ENCODE results near the gene PAX9.

PAX9 gene

DNA sequence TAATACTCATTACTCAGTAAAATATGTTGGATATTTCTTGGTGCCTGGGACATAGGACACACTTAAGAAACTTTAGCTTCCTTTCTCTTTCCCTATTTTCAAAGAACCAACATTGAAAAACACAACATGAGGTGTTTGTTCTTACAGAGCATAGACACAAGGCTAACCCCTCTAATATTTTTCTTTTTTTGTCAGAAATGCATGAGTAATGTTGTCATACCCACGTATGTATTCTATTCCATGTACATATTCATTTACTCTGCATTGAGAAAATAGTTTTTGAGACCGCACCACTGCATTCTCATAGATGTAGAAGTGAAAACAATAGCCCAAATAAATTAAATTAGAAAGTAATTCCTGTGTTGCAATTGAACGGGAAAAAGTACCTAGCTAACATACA, 13.0 kb downstream of the PAX9 start:
- WGBS (ENCODE audit: insufficient coverage) = no CpG with 5 or more reads among the region's 3 CpGs
- ChIA-PET CTCF (no interaction called here), POLR2A (no interaction called here)
- Histone ChIP-seq H3K27me3 (replicated peaks in 2 of 5; ENCODE audit: control insufficient read depth in 4 of 5, insufficient read depth in 5 of 5, low read length in 4 of 5) (peaks cover 10 to 75% (median 24%) of the 10 kb centered on the region in 5 experiments), H3K4me1 (ENCODE audit: control extremely low read depth in 1 of 4, control insufficient read depth in 4 of 4, insufficient read depth in 4 of 4, low read length in 3 of 4) (no peaks in the 10 kb centered on the region), H3K4me3 (ENCODE audit: control insufficient read depth in 1 of 7, extremely low read depth in 1 of 7, insufficient read depth in 4 of 7, low read depth in 2 of 7, low read length in 6 of 7) (no peak overlapping the region), H3K27ac (ENCODE audit: insufficient read depth in 1 of 2, low read depth in 1 of 2, low read length in 2 of 2, poor library complexity in 1 of 2, severe bottlenecking in 2 of 2) (no peak overlapping the region), H3K9me3 (ENCODE audit: control extremely low read depth in 1 of 5, control insufficient read depth in 4 of 5, insufficient read depth in 2 of 5, low read depth in 1 of 5, low read length in 4 of 5) (no peaks in the 10 kb centered on the region), H3K36me3 (ENCODE audit: control insufficient read depth in 4 of 4, insufficient read depth in 4 of 4, low read length in 3 of 4) (no peaks in the 10 kb centered on the region)
- no peak for DNase-seq

DNA sequence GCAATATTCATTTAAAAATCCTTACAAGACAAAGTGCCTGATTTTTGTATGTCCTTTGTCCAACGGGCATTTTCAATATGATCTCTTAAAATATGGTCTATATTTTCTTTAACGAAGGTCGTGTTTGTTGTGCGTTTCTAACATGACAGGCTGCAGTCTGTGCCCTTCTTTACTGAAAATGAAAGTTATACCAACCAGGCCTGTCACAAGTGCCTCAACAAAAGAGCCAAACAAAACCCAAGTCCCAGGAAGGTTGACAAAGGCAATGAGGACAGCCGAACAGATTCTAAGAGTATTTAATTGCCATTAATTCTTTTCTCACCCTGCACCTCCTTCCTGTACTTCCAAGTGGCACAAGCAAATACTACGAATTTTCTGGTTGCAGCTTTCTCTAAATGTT, 13.9 kb downstream of the PAX9 start:
- no peaks in the 10 kb centered on the region for H3K4me1 ChIP-seq (ENCODE audit: control extremely low read depth in 1 of 4, control insufficient read depth in 4 of 4, insufficient read depth in 4 of 4, low read length in 3 of 4)
- no peak overlapping the region for H3K27ac ChIP-seq (ENCODE audit: insufficient read depth in 1 of 2, low read depth in 1 of 2, low read length in 2 of 2, poor library complexity in 1 of 2, severe bottlenecking in 2 of 2)
- ChIA-PET POLR2A (no interaction called here), CTCF (no interaction called here)
- H3K4me3 ChIP-seq (ENCODE audit: control insufficient read depth in 1 of 7, extremely low read depth in 1 of 7, insufficient read depth in 4 of 7, low read depth in 2 of 7, low read length in 6 of 7) = no peak overlapping the region
- 75% methylated on average over 3 of the region's 6 CpGs for WGBS (ENCODE audit: insufficient coverage)
- H3K36me3 ChIP-seq (ENCODE audit: control insufficient read depth in 4 of 4, insufficient read depth in 4 of 4, low read length in 3 of 4) = no peaks in the 10 kb centered on the region
- no peak for DNase-seq
- H3K27me3 ChIP-seq (replicated peaks in 2 of 5; ENCODE audit: control insufficient read depth in 4 of 5, insufficient read depth in 5 of 5, low read length in 4 of 5) = peaks cover 10 to 73% (median 25%) of the 10 kb centered on the region in 5 experiments
- no peaks in the 10 kb centered on the region for H3K9me3 ChIP-seq (ENCODE audit: control extremely low read depth in 1 of 5, control insufficient read depth in 4 of 5, insufficient read depth in 2 of 5, low read depth in 1 of 5, low read length in 4 of 5)

DNA sequence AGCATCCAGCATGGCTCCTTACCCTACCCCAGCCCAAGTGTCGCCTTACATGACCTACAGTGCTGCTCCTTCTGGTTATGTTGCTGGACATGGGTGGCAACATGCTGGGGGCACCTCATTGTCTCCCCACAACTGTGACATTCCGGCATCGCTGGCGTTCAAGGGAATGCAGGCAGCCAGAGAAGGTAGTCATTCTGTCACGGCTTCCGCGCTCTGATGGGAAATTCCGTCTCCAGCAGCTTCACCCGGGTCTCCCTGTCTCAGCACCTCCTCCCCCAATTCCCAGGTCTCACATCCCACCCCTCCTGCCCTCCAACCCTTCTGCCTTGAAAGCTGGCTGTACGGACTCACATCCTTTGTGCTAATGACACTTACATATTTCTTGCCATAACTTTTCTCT, 14.6 kb downstream of the PAX9 start:
- Histone ChIP-seq H3K9me3 (ENCODE audit: control extremely low read depth in 1 of 5, control insufficient read depth in 4 of 5, insufficient read depth in 2 of 5, low read depth in 1 of 5, low read length in 4 of 5) (no peaks in the 10 kb centered on the region), H3K27me3 (replicated peaks in 2 of 5; ENCODE audit: control insufficient read depth in 4 of 5, insufficient read depth in 5 of 5, low read length in 4 of 5) (peaks cover 8 to 73% (median 26%) of the 10 kb centered on the region in 5 experiments), H3K27ac (ENCODE audit: insufficient read depth in 1 of 2, low read depth in 1 of 2, low read length in 2 of 2, poor library complexity in 1 of 2, severe bottlenecking in 2 of 2) (no peak overlapping the region), H3K4me1 (ENCODE audit: control extremely low read depth in 1 of 4, control insufficient read depth in 4 of 4, insufficient read depth in 4 of 4, low read length in 3 of 4) (no peaks in the 10 kb centered on the region), H3K36me3 (ENCODE audit: control insufficient read depth in 4 of 4, insufficient read depth in 4 of 4, low read length in 3 of 4) (no peaks in the 10 kb centered on the region), H3K4me3 (ENCODE audit: control insufficient read depth in 1 of 7, extremely low read depth in 1 of 7, insufficient read depth in 4 of 7, low read depth in 2 of 7, low read length in 6 of 7) (no peak overlapping the region)
- DNase-seq = no peak
- POLR2A ChIA-PET = no interaction called here
- 22% methylated on average over 10 of the region's 10 CpGs for WGBS (ENCODE audit: insufficient coverage)
- CTCF ChIA-PET = no interaction called here

DNA sequence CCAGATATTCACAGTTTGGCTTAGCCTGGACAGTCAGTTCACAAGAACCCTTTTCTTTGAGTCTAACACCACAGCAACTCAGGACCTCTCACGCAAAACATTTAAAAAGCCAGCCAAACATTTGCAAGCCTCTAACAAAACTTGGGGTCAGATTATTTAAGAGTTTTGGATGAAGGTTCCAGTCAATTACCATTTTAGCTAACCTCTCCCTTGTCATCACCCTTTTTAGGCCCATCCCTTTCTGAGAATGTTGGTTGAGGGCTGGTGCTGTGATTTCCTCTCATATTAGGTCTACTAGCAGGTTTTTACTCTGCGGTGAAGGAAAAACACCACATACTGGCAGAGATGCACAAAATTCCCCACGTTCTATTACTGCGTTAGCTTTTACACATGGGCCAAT, 20.7 kb downstream of the PAX9 start:
- Histone ChIP-seq H3K36me3 (ENCODE audit: control insufficient read depth in 4 of 4, insufficient read depth in 4 of 4, low read length in 3 of 4) (no peaks in the 10 kb centered on the region), H3K27ac (ENCODE audit: insufficient read depth in 1 of 2, low read depth in 1 of 2, low read length in 2 of 2, poor library complexity in 1 of 2, severe bottlenecking in 2 of 2) (no peak overlapping the region), H3K4me1 (ENCODE audit: control extremely low read depth in 1 of 4, control insufficient read depth in 4 of 4, insufficient read depth in 4 of 4, low read length in 3 of 4) (no peaks in the 10 kb centered on the region), H3K27me3 (replicated peaks in 2 of 5; ENCODE audit: control insufficient read depth in 4 of 5, insufficient read depth in 5 of 5, low read length in 4 of 5) (peaks cover 2 to 48% (median 10%) of the 10 kb centered on the region in 5 experiments), H3K9me3 (ENCODE audit: control extremely low read depth in 1 of 5, control insufficient read depth in 4 of 5, insufficient read depth in 2 of 5, low read depth in 1 of 5, low read length in 4 of 5) (no peaks in the 10 kb centered on the region), H3K4me3 (ENCODE audit: control insufficient read depth in 1 of 7, extremely low read depth in 1 of 7, insufficient read depth in 4 of 7, low read depth in 2 of 7, low read length in 6 of 7) (no peak overlapping the region)
- POLR2A ChIA-PET = no interaction called here
- CTCF ChIA-PET = interaction anchor here (0.7 kb wide), 1 partner anchor 12 kb away, joined by 3 read pairs; no protein-coding TSS in a partner anchor
- DNase-seq = no peak
- WGBS (ENCODE audit: insufficient coverage) = 100% methylated on average over 2 of the region's 4 CpGs

DNA sequence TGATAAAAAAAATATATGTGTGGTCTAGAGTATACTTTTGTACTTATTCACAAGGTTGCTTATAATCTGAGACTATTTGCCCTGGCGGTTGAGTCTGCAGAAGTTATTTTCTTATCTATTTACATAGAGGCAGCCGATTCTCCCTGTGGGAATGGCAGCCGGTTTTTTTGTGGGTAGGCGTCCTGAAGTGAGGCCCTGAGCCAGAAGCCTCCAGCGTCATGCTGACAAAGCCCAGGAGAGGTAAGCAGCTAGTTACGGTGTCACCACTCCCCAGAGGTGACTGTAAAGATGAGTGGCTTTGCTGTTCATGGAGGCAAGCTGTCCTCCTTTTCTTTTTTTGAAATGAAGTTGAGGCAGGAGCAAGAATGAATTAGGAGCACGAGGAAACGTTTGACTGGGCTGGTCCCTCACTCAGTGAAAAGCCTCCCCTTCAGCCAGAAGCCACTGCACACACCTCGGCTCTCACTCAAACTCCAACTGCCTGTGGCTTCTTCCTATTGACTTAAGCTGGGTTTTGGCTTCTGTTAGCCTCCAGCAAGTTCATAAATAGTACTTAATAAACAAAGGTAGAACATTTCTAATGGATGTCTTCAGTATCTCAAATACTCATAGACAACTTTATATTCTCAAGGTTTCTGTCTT, 21.5 kb downstream of the PAX9 start:
- Histone ChIP-seq H3K27me3 (replicated peaks in 2 of 5; ENCODE audit: control insufficient read depth in 4 of 5, insufficient read depth in 5 of 5, low read length in 4 of 5) (peaks cover 0 to 43% (median 9%) of the 10 kb centered on the region in 5 experiments), H3K4me1 (ENCODE audit: control extremely low read depth in 1 of 4, control insufficient read depth in 4 of 4, insufficient read depth in 4 of 4, low read length in 3 of 4) (no peaks in the 10 kb centered on the region), H3K4me3 (ENCODE audit: control insufficient read depth in 1 of 7, extremely low read depth in 1 of 7, insufficient read depth in 4 of 7, low read depth in 2 of 7, low read length in 6 of 7) (no peak overlapping the region), H3K27ac (ENCODE audit: insufficient read depth in 1 of 2, low read depth in 1 of 2, low read length in 2 of 2, poor library complexity in 1 of 2, severe bottlenecking in 2 of 2) (no peak overlapping the region), H3K36me3 (ENCODE audit: control insufficient read depth in 4 of 4, insufficient read depth in 4 of 4, low read length in 3 of 4) (no peaks in the 10 kb centered on the region), H3K9me3 (ENCODE audit: control extremely low read depth in 1 of 5, control insufficient read depth in 4 of 5, insufficient read depth in 2 of 5, low read depth in 1 of 5, low read length in 4 of 5) (no peaks in the 10 kb centered on the region)
- no peak for DNase-seq
- POLR2A ChIA-PET = no interaction called here
- CTCF ChIA-PET = interaction anchor here (1.2 kb wide), 1 partner anchor 466 kb away, joined by 3 read pairs; no protein-coding TSS in a partner anchor
- 90% methylated on average over 9 of the region's 9 CpGs for WGBS (ENCODE audit: insufficient coverage)

DNA sequence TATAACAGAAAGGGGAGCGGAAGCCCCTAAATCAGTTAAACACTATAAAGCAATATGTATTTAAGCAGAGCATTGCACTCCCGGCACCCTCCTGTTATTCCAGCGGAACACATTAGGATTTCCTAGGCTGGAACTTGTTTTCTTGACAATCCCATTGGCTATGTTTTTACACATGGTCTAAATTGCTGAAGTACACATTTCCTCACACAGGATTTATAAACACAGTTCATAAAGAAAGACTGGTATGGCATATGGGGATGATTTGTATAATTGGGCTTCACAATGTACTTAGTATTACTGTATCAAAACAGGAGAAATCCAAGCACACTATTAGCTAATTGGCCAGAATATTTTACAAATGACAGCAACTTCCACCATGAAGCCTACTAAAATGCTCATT, 23.3 kb downstream of the PAX9 start:
- Histone ChIP-seq H3K27me3 (replicated peaks in 2 of 5; ENCODE audit: control insufficient read depth in 4 of 5, insufficient read depth in 5 of 5, low read length in 4 of 5) (peaks cover 0 to 34% (median 5%) of the 10 kb centered on the region in 5 experiments), H3K4me3 (ENCODE audit: control insufficient read depth in 1 of 7, extremely low read depth in 1 of 7, insufficient read depth in 4 of 7, low read depth in 2 of 7, low read length in 6 of 7) (no peak overlapping the region), H3K9me3 (ENCODE audit: control extremely low read depth in 1 of 5, control insufficient read depth in 4 of 5, insufficient read depth in 2 of 5, low read depth in 1 of 5, low read length in 4 of 5) (peaks cover 0 to 2% (median 0%) of the 10 kb centered on the region in 5 experiments), H3K27ac (ENCODE audit: insufficient read depth in 1 of 2, low read depth in 1 of 2, low read length in 2 of 2, poor library complexity in 1 of 2, severe bottlenecking in 2 of 2) (no peak overlapping the region), H3K4me1 (ENCODE audit: control extremely low read depth in 1 of 4, control insufficient read depth in 4 of 4, insufficient read depth in 4 of 4, low read length in 3 of 4) (no peaks in the 10 kb centered on the region), H3K36me3 (ENCODE audit: control insufficient read depth in 4 of 4, insufficient read depth in 4 of 4, low read length in 3 of 4) (no peaks in the 10 kb centered on the region)
- no CpG with 5 or more reads among the region's 3 CpGs for WGBS (ENCODE audit: insufficient coverage)
- ChIA-PET CTCF (no interaction called here), POLR2A (no interaction called here)
- no peak for DNase-seq

DNA sequence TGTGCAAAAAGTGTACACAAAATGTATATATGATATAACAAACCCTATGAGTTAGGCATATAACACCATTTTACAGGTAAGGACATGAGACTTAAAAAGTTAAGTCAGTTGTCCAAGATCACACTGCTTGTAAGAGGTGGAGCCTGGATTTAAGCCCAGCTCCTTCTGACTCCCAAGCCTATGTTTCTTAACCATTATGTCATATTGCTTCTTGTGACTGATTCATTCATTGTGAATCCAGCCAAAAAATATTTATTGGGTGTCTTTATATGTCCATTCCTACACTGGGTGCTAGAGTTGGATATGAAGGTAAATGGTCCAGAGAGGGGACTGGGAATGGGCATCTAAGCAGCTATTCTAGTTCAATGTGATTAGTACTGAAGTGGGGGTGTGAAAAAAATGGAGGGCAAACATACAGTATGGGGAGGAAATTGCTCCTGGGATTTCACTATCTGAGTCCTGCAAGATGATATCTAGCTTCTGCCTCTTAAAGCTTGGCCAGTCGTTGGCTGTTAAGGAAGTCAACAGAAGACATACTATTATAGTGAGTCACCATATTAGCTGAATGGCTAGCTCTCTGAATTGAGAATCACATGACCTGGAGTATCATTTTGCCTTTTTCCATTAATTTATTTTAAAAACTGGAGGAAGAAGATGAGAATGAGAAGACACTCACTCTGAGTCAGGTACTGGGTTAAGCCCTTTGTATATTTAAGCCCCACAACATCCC, 28.8 kb downstream of the PAX9 start:
- WGBS (ENCODE audit: insufficient coverage) = no CpG with 5 or more reads among the region's 1 CpG
- Histone ChIP-seq H3K4me1 (ENCODE audit: control extremely low read depth in 1 of 4, control insufficient read depth in 4 of 4, insufficient read depth in 4 of 4, low read length in 3 of 4) (no peaks in the 10 kb centered on the region), H3K36me3 (ENCODE audit: control insufficient read depth in 4 of 4, insufficient read depth in 4 of 4, low read length in 3 of 4) (no peaks in the 10 kb centered on the region), H3K27ac (ENCODE audit: insufficient read depth in 1 of 2, low read depth in 1 of 2, low read length in 2 of 2, poor library complexity in 1 of 2, severe bottlenecking in 2 of 2) (no peak overlapping the region), H3K27me3 (replicated peaks in 2 of 5; ENCODE audit: control insufficient read depth in 4 of 5, insufficient read depth in 5 of 5, low read length in 4 of 5) (peaks cover 0 to 8% (median 0%) of the 10 kb centered on the region in 5 experiments), H3K4me3 (ENCODE audit: control insufficient read depth in 1 of 7, extremely low read depth in 1 of 7, insufficient read depth in 4 of 7, low read depth in 2 of 7, low read length in 6 of 7) (no peak overlapping the region), H3K9me3 (ENCODE audit: control extremely low read depth in 1 of 5, control insufficient read depth in 4 of 5, insufficient read depth in 2 of 5, low read depth in 1 of 5, low read length in 4 of 5) (peaks cover 0 to 2% (median 0%) of the 10 kb centered on the region in 5 experiments)
- POLR2A ChIA-PET = no interaction called here
- CTCF ChIA-PET = no interaction called here
- DNase-seq = no peak
